ENCODE results near the gene HBM.
"Not testable (repeated sequence)": the region's sequence is repeated elsewhere in the genome, so short reads cannot be mapped to it uniquely, and the experiment has no call there.

Gene HBM

GRCh38 chr16:170088-170507, 4.3 kb downstream of the HBM start:
- not testable (repeated sequence) for H2BK5ac ChIP-seq (ENCODE audit: low read depth, low read length, poor library complexity, severe bottlenecking)

GRCh38 chr16:170788-171187, 5.0 kb downstream of the HBM start:
- Histone ChIP-seq H3K4me3 (ENCODE audit: insufficient read depth in 1 of 2, low read depth in 1 of 2, low read length in 2 of 2) (no peak overlapping the region), H3K23ac (ENCODE audit: low read length in 2 of 2) (no peak overlapping the region), H2BK12ac (ENCODE audit: low read length in 2 of 2) (no peak overlapping the region), H2BK120ac (ENCODE audit: low read depth, low read length) (no peak overlapping the region), H3K18ac (ENCODE audit: low read depth in 1 of 2, low read length in 2 of 2) (no peak overlapping the region), H3K4me1 (ENCODE audit: control insufficient read depth, insufficient read depth, low read depth, low read length) (peaks cover 7% of the 10 kb centered on the region), H3K79me1 (replicated peaks; ENCODE audit: low read length, poor library complexity, severe bottlenecking) (no peaks in the 10 kb centered on the region), H3K9me3 (ENCODE audit: control insufficient read depth, low read length) (no peaks in the 10 kb centered on the region), H3K14ac (ENCODE audit: low read length in 2 of 2) (no peak overlapping the region), H2AK5ac (ENCODE audit: low read length, severe bottlenecking) (no peak overlapping the region), H3K9ac (ENCODE audit: low read length) (no peak overlapping the region), H3K27me3 (ENCODE audit: control insufficient read depth in 1 of 2, insufficient read depth in 1 of 2, low read length in 2 of 2) (peaks cover 58 to 65% of the 10 kb centered on the region in 2 experiments), H2AFZ (ENCODE audit: low read depth, low read length) (no peak overlapping the region), H4K91ac (ENCODE audit: low read length) (no peak overlapping the region), H4K8ac (ENCODE audit: low read length) (no peak overlapping the region), H3K4me2 (ENCODE audit: low read length, poor library complexity, severe bottlenecking) (no peak overlapping the region), H2BK5ac (ENCODE audit: low read depth, low read length, poor library complexity, severe bottlenecking) (no peak overlapping the region), H3K27ac (ENCODE audit: low read length, poor library complexity, severe bottlenecking) (no peak overlapping the region), H2BK15ac (ENCODE audit: low read depth, poor library complexity, severe bottlenecking) (no peak overlapping the region), H3K4ac (ENCODE audit: low read depth in 1 of 2, low read length in 2 of 2) (no peak overlapping the region), H3K36me3 (ENCODE audit: control insufficient read depth in 1 of 2, insufficient read depth in 2 of 2, low read depth in 1 of 2, low read length in 2 of 2) (no peaks in the 10 kb centered on the region)
- WGBS: 33% methylated on average over 1 of the region's 1 CpG
- no peak for DNase-seq

More at GRCh38 chr16:170088-170507, 4.3 kb downstream of the HBM start:
- H3K9ac ChIP-seq (ENCODE audit: low read length); H3K23ac ChIP-seq (ENCODE audit: low read length in 2 of 2); H3K14ac ChIP-seq (ENCODE audit: low read length in 2 of 2); H3K18ac ChIP-seq (ENCODE audit: low read depth in 1 of 2, low read length in 2 of 2); H3K9me3 ChIP-seq (ENCODE audit: control insufficient read depth, low read length); H3K79me1 ChIP-seq (replicated peaks; ENCODE audit: low read length, poor library complexity, severe bottlenecking); H3K4ac ChIP-seq (ENCODE audit: low read depth in 1 of 2, low read length in 2 of 2); H2BK12ac ChIP-seq (ENCODE audit: low read length in 2 of 2); H2AK5ac ChIP-seq (ENCODE audit: low read length, severe bottlenecking); H2BK120ac ChIP-seq (ENCODE audit: low read depth, low read length); H3K27ac ChIP-seq (ENCODE audit: low read length, poor library complexity, severe bottlenecking); H2BK15ac ChIP-seq (ENCODE audit: low read depth, poor library complexity, severe bottlenecking); H3K4me3 ChIP-seq (ENCODE audit: insufficient read depth in 1 of 2, low read depth in 1 of 2, low read length in 2 of 2); H2AFZ ChIP-seq (ENCODE audit: low read depth, low read length); H4K8ac ChIP-seq (ENCODE audit: low read length); H4K91ac ChIP-seq (ENCODE audit: low read length); H3K4me2 ChIP-seq (ENCODE audit: low read length, poor library complexity, severe bottlenecking); H3K36me3 ChIP-seq (ENCODE audit: control insufficient read depth in 1 of 2, insufficient read depth in 2 of 2, low read depth in 1 of 2, low read length in 2 of 2): not testable (repeated sequence)
- WGBS: 0% methylated on average over 4 of the region's 5 CpGs
- H3K27me3 ChIP-seq (ENCODE audit: control insufficient read depth in 1 of 2, insufficient read depth in 1 of 2, low read length in 2 of 2): peaks cover 57 to 65% of the 10 kb centered on the region in 2 experiments
- peaks cover 14% of the 10 kb centered on the region for H3K4me1 ChIP-seq (ENCODE audit: control insufficient read depth, insufficient read depth, low read depth, low read length)
- DNase-seq: peak; percentile 33

- WGBS: no CpG with 5 or more reads among the region's 74 CpGs
- not testable (repeated sequence) for H4K91ac ChIP-seq (ENCODE audit: low read length); H2BK12ac ChIP-seq (ENCODE audit: low read length in 2 of 2); H3K4ac ChIP-seq (ENCODE audit: low read depth in 1 of 2, low read length in 2 of 2); H3K18ac ChIP-seq (ENCODE audit: low read depth in 1 of 2, low read length in 2 of 2); H2AFZ ChIP-seq (ENCODE audit: low read depth, low read length); H4K8ac ChIP-seq (ENCODE audit: low read length); H3K23ac ChIP-seq (ENCODE audit: low read length in 2 of 2); H2BK5ac ChIP-seq (ENCODE audit: low read depth, low read length, poor library complexity, severe bottlenecking); H3K4me1 ChIP-seq (ENCODE audit: control insufficient read depth, insufficient read depth, low read depth, low read length); H2BK120ac ChIP-seq (ENCODE audit: low read depth, low read length); H3K79me1 ChIP-seq (replicated peaks; ENCODE audit: low read length, poor library complexity, severe bottlenecking); H3K9me3 ChIP-seq (ENCODE audit: control insufficient read depth, low read length); H2AK5ac ChIP-seq (ENCODE audit: low read length, severe bottlenecking); DNase-seq; H3K4me2 ChIP-seq (ENCODE audit: low read length, poor library complexity, severe bottlenecking); H2BK15ac ChIP-seq (ENCODE audit: low read depth, poor library complexity, severe bottlenecking); H3K9ac ChIP-seq (ENCODE audit: low read length); H3K4me3 ChIP-seq (ENCODE audit: insufficient read depth in 1 of 2, low read depth in 1 of 2, low read length in 2 of 2); H3K36me3 ChIP-seq (ENCODE audit: control insufficient read depth in 1 of 2, insufficient read depth in 2 of 2, low read depth in 1 of 2, low read length in 2 of 2); H3K14ac ChIP-seq (ENCODE audit: low read length in 2 of 2); H3K27ac ChIP-seq (ENCODE audit: low read length, poor library complexity, severe bottlenecking)
- peaks cover 48 to 53% of the 10 kb centered on the region in 2 experiments for H3K27me3 ChIP-seq (ENCODE audit: control insufficient read depth in 1 of 2, insufficient read depth in 1 of 2, low read length in 2 of 2)
These were observed 6.7 kb downstream of the HBM start, which contains the start of gene HBA2 for GRCh38 chr16:172374-172941. HBA2 (plus strand) TSS chr16:172876; CDS start chr16:172913, 37 bp downstream.

GRCh38 chr16:173211-173854, 7.6 kb downstream of the HBM start:
- not testable (repeated sequence) for H3K9ac ChIP-seq (ENCODE audit: low read length); H3K27ac ChIP-seq (ENCODE audit: low read length, poor library complexity, severe bottlenecking); H3K4me2 ChIP-seq (ENCODE audit: low read length, poor library complexity, severe bottlenecking); H3K18ac ChIP-seq (ENCODE audit: low read depth in 1 of 2, low read length in 2 of 2); DNase-seq; H3K4me1 ChIP-seq (ENCODE audit: control insufficient read depth, insufficient read depth, low read depth, low read length); H4K91ac ChIP-seq (ENCODE audit: low read length); H4K8ac ChIP-seq (ENCODE audit: low read length); H3K14ac ChIP-seq (ENCODE audit: low read length in 2 of 2); H3K79me1 ChIP-seq (replicated peaks; ENCODE audit: low read length, poor library complexity, severe bottlenecking); H3K4ac ChIP-seq (ENCODE audit: low read depth in 1 of 2, low read length in 2 of 2); H2AFZ ChIP-seq (ENCODE audit: low read depth, low read length); H3K9me3 ChIP-seq (ENCODE audit: control insufficient read depth, low read length); H3K36me3 ChIP-seq (ENCODE audit: control insufficient read depth in 1 of 2, insufficient read depth in 2 of 2, low read depth in 1 of 2, low read length in 2 of 2); H2BK12ac ChIP-seq (ENCODE audit: low read length in 2 of 2); H2AK5ac ChIP-seq (ENCODE audit: low read length, severe bottlenecking); H3K23ac ChIP-seq (ENCODE audit: low read length in 2 of 2); H2BK15ac ChIP-seq (ENCODE audit: low read depth, poor library complexity, severe bottlenecking); H3K4me3 ChIP-seq (ENCODE audit: insufficient read depth in 1 of 2, low read depth in 1 of 2, low read length in 2 of 2); H2BK5ac ChIP-seq (ENCODE audit: low read depth, low read length, poor library complexity, severe bottlenecking); H2BK120ac ChIP-seq (ENCODE audit: low read depth, low read length)
- peaks cover 48 to 53% of the 10 kb centered on the region in 2 experiments for H3K27me3 ChIP-seq (ENCODE audit: control insufficient read depth in 1 of 2, insufficient read depth in 1 of 2, low read length in 2 of 2)
- WGBS: 19% methylated on average over 11 of the region's 44 CpGs
